ENCODE measurements around the gene SNTG2.

DNA sequence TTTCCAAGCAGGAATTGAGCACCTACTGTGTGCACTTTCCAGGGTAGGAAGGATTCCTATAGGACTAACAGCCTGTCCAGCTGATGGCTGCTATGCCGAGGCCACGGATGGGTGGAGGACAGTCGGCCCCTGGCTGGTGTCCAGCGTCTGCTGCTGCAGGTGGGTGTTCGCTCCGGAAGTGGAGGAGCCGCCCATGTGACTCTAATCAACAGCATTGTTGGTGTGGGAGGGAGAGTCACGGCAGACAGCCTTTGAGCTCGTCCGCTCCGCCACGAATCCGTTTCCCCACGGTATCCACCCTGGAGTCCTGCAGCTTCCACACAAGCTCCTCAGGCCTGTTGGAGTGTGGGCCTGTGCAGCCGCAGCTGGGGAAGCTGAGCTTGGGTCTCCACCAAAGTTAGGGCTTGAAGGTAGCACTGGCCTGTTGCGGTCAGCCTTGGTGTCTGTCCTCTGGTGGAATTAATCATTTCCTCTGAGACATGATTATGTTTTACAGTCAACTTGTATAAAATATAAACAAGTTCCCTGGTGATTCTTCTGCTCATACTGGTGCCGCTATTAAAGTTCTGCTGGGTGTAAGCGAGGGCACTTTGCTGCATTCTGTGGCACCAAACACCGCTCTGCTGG lies 276.7 kb downstream of the SNTG2 start:
- TF ChIP-seq, protein P1, sequence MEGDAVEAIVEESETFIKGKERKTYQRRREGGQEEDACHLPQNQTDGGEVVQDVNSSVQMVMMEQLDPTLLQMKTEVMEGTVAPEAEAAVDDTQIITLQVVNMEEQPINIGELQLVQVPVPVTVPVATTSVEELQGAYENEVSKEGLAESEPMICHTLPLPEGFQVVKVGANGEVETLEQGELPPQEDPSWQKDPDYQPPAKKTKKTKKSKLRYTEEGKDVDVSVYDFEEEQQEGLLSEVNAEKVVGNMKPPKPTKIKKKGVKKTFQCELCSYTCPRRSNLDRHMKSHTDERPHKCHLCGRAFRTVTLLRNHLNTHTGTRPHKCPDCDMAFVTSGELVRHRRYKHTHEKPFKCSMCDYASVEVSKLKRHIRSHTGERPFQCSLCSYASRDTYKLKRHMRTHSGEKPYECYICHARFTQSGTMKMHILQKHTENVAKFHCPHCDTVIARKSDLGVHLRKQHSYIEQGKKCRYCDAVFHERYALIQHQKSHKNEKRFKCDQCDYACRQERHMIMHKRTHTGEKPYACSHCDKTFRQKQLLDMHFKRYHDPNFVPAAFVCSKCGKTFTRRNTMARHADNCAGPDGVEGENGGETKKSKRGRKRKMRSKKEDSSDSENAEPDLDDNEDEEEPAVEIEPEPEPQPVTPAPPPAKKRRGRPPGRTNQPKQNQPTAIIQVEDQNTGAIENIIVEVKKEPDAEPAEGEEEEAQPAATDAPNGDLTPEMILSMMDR (IDR thresholded peaks at IDR 0.05; ENCODE audit: extremely low read depth in 1 of 2, insufficient read depth in 1 of 2, low read depth in 1 of 2, low read length in 2 of 2) = no peak
- TF ChIP-seq POLR2A (IDR thresholded peaks at IDR 0.05; ENCODE audit: low read depth, low read length) = no peak
- TF ChIP-seq MYC (IDR thresholded peaks at IDR 0.05; ENCODE audit: low read depth, low read length) = no peak
- no peak for TF ChIP-seq POLR2AphosphoS5 (IDR thresholded peaks at IDR 0.05; ENCODE audit: insufficient read depth, low read depth, low read length)
- TF ChIP-seq, protein P2, sequence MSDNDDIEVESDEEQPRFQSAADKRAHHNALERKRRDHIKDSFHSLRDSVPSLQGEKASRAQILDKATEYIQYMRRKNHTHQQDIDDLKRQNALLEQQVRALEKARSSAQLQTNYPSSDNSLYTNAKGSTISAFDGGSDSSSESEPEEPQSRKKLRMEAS (IDR thresholded peaks at IDR 0.05; ENCODE audit: insufficient read depth, insufficient read length) = no peak
- TF ChIP-seq JUN (IDR thresholded peaks at IDR 0.05; ENCODE audit: borderline replicate concordance, insufficient read depth, insufficient read length, low read depth) = no peak
- no peak for TF ChIP-seq EZH2 (IDR thresholded peaks at IDR 0.05; ENCODE audit: borderline replicate concordance, low read depth, low read length, severe bottlenecking)
